Mesothelial cell of epicardium (in vitro differentiated cells): ENCODE results near the gene SLC24A3. TPM values are rescaled to one million over a fixed set of nuclear protein-coding genes. Genes with fewer than 3 reads are reported as not detected.

Source experiments
- DNase-seq, 2 experiments: peaks; one replicate each; pipeline ENCODE4 v3.0.0; 2021; ENCODE audit warnings: low spot score in 2 of 2; ENCODE audit not compliant: unreplicated experiment in 2 of 2
- H3K27ac Mint-ChIP-seq: 2 replicates; pipeline ENCODE4 v1.8.0; 2021; ENCODE audit warnings: mixed read lengths
- H3K27me3 Mint-ChIP-seq: 2 replicates; pipeline ENCODE4 v1.8.0; 2021; ENCODE audit warnings: low read depth, mixed read lengths
- H3K36me3 Mint-ChIP-seq: 2 replicates; pipeline ENCODE4 v1.8.0; 2021; ENCODE audit warnings: mixed read lengths
- H3K4me1 Mint-ChIP-seq: 2 replicates; pipeline ENCODE4 v1.8.0; 2021; ENCODE audit warnings: mixed read lengths
- H3K4me3 Mint-ChIP-seq: 2 replicates; pipeline ENCODE4 v1.8.0; 2021; ENCODE audit warnings: mild to moderate bottlenecking, moderate library complexity, mixed read lengths
- H3K9me3 Mint-ChIP-seq: 2 replicates; pipeline ENCODE4 v1.8.0; 2021; ENCODE audit warnings: mixed read lengths
- total RNA-seq: library from RNA; stranded (reverse); gene quantifications from 3 replicates; pipeline ENCODE4 v1.2.1, GENCODE V29; 2021
- TF ChIP-seq, protein P1 (sequence below): fragments of 200-600 bp; sonication (generic); IDR thresholded peaks from one replicate; pipeline ENCODE4 v1.5.0; 2021; ENCODE audit warnings: antibody characterized with exemption; ENCODE audit not compliant: unreplicated experiment

SLC24A3 gene
- total RNA-seq, 1 donor from 2014 or later, result 3.2 TPM

DNA sequence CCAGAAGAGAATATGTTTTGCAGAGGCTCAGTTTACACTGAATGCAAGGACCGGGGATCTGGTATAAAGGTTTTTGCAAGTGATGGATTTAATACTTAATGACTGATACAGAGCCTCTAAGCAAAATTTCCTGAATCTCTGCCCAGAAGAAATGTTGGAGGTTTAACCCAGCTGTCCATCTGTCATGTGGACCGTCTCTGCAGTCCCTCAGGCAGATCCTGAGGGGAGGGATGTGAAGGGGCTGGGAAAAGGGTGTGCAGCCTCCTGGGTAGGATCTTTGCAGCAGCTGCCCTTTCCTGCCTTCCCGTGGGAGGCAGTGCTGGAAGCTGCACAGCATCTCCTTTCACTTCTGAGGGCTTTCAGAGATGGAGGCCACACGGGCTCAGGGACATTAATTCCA is 207.0 kb downstream of the SLC24A3 start:
- Mint-ChIP-seq H3K9me3 (peaks cover 10% of the 10 kb centered on the region), H3K27ac (no peak overlapping the region), H3K4me1 (peaks cover 6% of the 10 kb centered on the region), H3K27me3 (peaks cover 2% of the 10 kb centered on the region), H3K36me3 (no peaks in the 10 kb centered on the region), H3K4me3 (no peak overlapping the region)
- TF ChIP-seq, protein P1, sequence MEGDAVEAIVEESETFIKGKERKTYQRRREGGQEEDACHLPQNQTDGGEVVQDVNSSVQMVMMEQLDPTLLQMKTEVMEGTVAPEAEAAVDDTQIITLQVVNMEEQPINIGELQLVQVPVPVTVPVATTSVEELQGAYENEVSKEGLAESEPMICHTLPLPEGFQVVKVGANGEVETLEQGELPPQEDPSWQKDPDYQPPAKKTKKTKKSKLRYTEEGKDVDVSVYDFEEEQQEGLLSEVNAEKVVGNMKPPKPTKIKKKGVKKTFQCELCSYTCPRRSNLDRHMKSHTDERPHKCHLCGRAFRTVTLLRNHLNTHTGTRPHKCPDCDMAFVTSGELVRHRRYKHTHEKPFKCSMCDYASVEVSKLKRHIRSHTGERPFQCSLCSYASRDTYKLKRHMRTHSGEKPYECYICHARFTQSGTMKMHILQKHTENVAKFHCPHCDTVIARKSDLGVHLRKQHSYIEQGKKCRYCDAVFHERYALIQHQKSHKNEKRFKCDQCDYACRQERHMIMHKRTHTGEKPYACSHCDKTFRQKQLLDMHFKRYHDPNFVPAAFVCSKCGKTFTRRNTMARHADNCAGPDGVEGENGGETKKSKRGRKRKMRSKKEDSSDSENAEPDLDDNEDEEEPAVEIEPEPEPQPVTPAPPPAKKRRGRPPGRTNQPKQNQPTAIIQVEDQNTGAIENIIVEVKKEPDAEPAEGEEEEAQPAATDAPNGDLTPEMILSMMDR, result no peak
- no peak for DNase-seq

DNA sequence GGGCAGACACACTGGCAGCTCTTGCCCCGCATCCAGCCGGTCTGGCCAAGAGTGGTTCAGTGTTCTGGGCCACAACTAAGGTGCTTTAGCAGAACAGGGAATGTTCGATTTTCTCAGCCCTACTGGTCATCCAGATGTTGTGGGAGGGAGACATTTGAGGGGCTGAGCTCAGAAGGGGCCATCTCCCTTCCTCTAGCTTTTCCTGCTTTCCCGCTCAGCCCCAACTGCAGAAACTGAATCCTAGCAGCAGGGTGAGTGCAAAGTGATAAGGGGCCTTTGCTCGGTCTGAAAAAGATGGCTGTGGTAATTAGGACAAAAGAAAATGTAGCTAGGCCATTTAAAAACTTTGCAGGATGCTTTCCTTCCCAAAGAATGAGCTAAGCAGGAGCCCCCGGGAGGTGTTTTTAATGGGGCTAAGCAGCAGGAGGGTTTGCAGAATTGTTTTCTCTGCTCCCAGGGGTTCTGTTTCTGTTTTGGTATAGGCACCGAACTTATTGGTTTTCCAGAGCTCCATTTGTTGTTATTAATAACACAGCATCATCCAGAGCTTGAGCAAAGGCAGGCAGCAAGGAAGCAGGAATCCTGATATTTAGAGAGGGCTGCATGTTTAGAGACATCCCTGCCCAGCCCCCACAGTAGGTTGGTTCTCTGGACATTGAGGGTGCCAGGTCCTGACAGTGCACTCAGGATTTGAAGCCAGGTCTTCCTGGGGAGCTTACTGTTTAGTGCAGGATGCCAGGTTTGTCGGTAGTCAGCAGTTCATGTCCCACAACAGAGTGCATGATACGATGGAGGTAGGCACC is 210.9 kb downstream of the SLC24A3 start:
- no peak for DNase-seq
- Mint-ChIP-seq H3K9me3 (peaks cover 5% of the 10 kb centered on the region), H3K4me3 (no peak overlapping the region), H3K36me3 (no peaks in the 10 kb centered on the region), H3K4me1 (peaks cover 25% of the 10 kb centered on the region), H3K27ac (no peak overlapping the region), H3K27me3 (peaks cover 2% of the 10 kb centered on the region)
- TF ChIP-seq, protein P1, result no peak

DNA sequence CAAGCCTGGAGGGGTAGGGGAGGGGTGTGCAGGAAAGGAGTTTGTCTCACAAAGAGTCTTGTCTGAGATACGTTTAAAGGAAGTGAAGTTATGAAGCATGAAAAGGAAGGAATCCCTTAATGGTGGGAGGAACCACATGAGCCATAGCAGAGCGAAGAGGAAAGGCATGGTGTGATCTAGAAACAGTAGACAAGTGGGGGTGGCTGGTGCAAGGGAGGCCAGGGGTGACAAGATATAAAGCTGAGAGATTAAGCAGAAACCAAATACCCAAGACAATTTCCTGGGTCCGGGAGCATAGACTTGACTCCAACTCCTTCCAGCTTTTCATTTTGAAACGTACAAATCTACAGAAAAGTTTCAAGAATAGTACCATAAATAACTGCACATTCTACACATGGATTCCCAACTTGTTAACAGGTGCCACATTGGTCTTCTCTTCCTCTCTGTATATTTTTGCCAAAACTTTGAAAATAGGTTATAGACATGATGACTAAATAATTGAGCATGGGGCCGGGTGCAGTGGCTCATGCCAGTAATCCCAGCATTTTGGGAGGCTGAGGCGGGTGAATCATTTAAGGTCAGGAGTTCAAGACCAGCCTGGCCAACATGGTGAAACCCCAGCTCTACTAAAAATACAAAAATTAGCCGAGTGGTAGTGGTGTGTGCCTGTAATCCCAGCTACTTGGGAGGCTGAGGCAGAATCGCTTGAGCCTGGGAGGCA is 211.6 kb downstream of the SLC24A3 start:
- Mint-ChIP-seq H3K4me1 (peaks cover 31% of the 10 kb centered on the region), H3K27ac (no peak overlapping the region), H3K36me3 (no peaks in the 10 kb centered on the region), H3K4me3 (no peak overlapping the region), H3K27me3 (peaks cover 2% of the 10 kb centered on the region), H3K9me3 (peaks cover 4% of the 10 kb centered on the region)
- no peak for DNase-seq
- TF ChIP-seq, protein P1, result no peak

DNA sequence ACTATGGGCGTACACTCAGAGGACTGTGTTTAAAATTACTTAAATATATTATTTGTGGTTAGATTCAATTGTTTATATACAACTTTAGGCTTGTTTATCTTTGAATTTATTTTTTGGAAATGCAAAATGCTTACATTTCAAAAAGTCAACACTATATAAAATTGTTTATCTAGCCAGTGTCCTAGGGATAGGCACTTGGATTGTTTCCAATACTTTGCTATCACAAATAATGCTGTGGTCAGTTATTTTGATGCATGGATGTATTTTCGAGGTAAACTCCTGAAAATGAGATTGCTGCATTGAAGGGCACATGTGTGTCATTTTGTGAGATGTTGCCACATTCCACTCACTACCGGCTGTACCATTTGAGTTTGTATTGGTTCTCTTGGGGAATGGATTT is 213.9 kb downstream of the SLC24A3 start:
- DNase-seq, result no peak
- H3K9me3 Mint-ChIP-seq, result peaks cover 2% of the 10 kb centered on the region
- peaks cover 1% of the 10 kb centered on the region for H3K27me3 Mint-ChIP-seq
- no peaks in the 10 kb centered on the region for H3K36me3 Mint-ChIP-seq
- TF ChIP-seq, protein P1, result no peak
- H3K4me3 Mint-ChIP-seq, result no peak overlapping the region
- no peak overlapping the region for H3K27ac Mint-ChIP-seq
- peaks cover 47% of the 10 kb centered on the region for H3K4me1 Mint-ChIP-seq

DNA sequence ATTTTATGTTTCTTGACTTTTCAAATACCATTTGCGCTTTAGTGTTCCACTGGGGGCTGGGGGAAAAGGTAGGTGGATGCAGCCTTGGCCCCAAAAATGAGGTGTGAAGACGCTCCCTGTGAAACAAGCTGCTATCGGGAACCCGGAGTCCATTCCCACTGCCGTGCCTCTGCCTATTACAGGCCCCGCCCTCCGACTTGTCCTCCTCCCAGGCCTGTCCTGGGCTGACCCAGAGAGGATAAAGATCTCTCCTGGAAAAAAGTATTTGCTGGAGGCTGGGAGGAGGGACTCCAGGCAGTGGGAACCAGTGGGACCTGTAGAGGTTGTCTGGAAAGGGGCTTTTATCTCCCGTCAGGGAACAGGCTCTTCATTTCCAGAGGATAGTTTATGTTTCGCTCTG is 215.0 kb downstream of the SLC24A3 start:
- Mint-ChIP-seq H3K36me3 (no peaks in the 10 kb centered on the region), H3K9me3 (no peaks in the 10 kb centered on the region), H3K4me1 (peaks cover 55% of the 10 kb centered on the region), H3K4me3 (no peak overlapping the region), H3K27me3 (no peaks in the 10 kb centered on the region), H3K27ac (no peak overlapping the region)
- DNase-seq, result no peak
- TF ChIP-seq, protein P1, result no peak
